Prostate gland (tissue), 2 donors: ENCODE data around the gene DLK1. TPM values are rescaled to one million over a fixed set of nuclear protein-coding genes. Genes with fewer than 3 reads are reported as not detected.

ENCODE experiments used
- DNase-seq: peaks from one replicate; pipeline ENCODE4 v3.0.0-alpha.2; 2019; ENCODE audit warnings: low spot score
- H3K27ac ChIP-seq, 2 donors: fragments of 200-600 bp; sonication (generic); 2 replicates each; pipeline ENCODE4 v1.5.1; 2017 to 2019
- H3K27me3 ChIP-seq: fragments of 200-600 bp; sonication (generic); replicated peaks from 2 replicates; pipeline ENCODE4 v1.5.1; 2019; ENCODE audit not compliant: insufficient read depth
- H3K36me3 ChIP-seq, 2 donors: fragments of 200-600 bp; sonication (generic); 1 replicate in 1 of 2; 2 replicates in 1 of 2; pipeline versions ENCODE4 v1.5.1 to v1.8.1; 2017 to 2019
- H3K4me1 ChIP-seq: fragments of 200-600 bp; sonication (generic); replicated peaks from 2 replicates; pipeline ENCODE4 v1.5.1; 2019
- H3K4me3 ChIP-seq, 2 donors: fragments of 200-600 bp; sonication (generic); 2 replicates each; pipeline ENCODE4 v1.5.1; 2017 to 2019
- H3K9me3 ChIP-seq: fragments of 200-600 bp; sonication (generic); 2 replicates; pipeline ENCODE4 v1.5.1; 2017
- CTCF ChIP-seq, 4 experiments: fragments of 200-600 bp in 2 of 4; fragments of 450-650 bp in 2 of 4; sonication (generic) in 2 of 4; IDR thresholded peaks; 1 replicate in 3 of 4; 2 replicates in 1 of 4; pipeline ENCODE4 v1.5.1; 2016 to 2019; ENCODE audit warnings: antibody characterized with exemption in 4 of 4, mild to moderate bottlenecking in 2 of 4, moderate library complexity in 2 of 4
- POLR2A ChIP-seq: fragments of 450-650 bp; IDR thresholded peaks from one replicate; pipeline ENCODE4 v1.6.1; 2016; ENCODE audit warnings: antibody characterized with exemption, mild to moderate bottlenecking
- POLR2AphosphoS5 ChIP-seq: sonication (generic); formaldehyde crosslinking; IDR thresholded peaks from one replicate; pipeline ENCODE4 v1.6.1; 2017; ENCODE audit warnings: antibody characterized with exemption
- WGBS: methylation state at CpG from one replicate; pipeline ENCODE4 v1.1.5; 2018; 5-methylcytosine and 5-hydroxymethylcytosine counted together
- intact Hi-C: fragments of 100-400 bp; cut with DNase I; formaldehyde crosslinking; loops from one replicate; pipeline ENCODE4 v1.14.2; 2022
- total RNA-seq, 2 donors: library from RNA; depleted of rRNA; stranded (reverse); fragments of >200 nt; gene quantifications; one replicate each; pipeline ENCODE4 v1.1.0, GENCODE V29; 2016

DLK1 gene
- total RNA-seq, 2 donors from 2014 or later = 0.14 to 100.0 TPM

- intact Hi-C loops = no loop called here
- no peak overlapping the region for H3K27ac ChIP-seq
- TF ChIP-seq CTCF (IDR thresholded peaks at IDR 0.05) (no peak), POLR2AphosphoS5 (no peak), POLR2A (no peak)
- WGBS = 88% methylated on average over 2 of the region's 2 CpGs
- no peak overlapping the region for H3K4me3 ChIP-seq
- DNase-seq = no peak
- H3K36me3 ChIP-seq = no peaks in the 10 kb centered on the region
- no peaks in the 10 kb centered on the region for H3K4me1 ChIP-seq
- H3K27me3 ChIP-seq = no peaks in the 10 kb centered on the region
- no peaks in the 10 kb centered on the region for H3K9me3 ChIP-seq
Measured at GRCh38 chr14:100765296-100765695, 38.6 kb downstream of the DLK1 start.

GRCh38 chr14:100765991-100766390, 39.3 kb downstream of the DLK1 start:
- H3K4me3 ChIP-seq = no peak overlapping the region
- no peak overlapping the region for H3K27ac ChIP-seq
- no peaks in the 10 kb centered on the region for H3K36me3 ChIP-seq
- intact Hi-C loops = no loop called here
- peaks cover 2% of the 10 kb centered on the region for H3K27me3 ChIP-seq
- TF ChIP-seq POLR2AphosphoS5 (no peak), POLR2A (no peak), CTCF (IDR thresholded peaks at IDR 0.05) (no peak)
- H3K4me1 ChIP-seq = no peaks in the 10 kb centered on the region
- 93% methylated on average over 7 of the region's 7 CpGs for WGBS
- DNase-seq = no peak
- no peaks in the 10 kb centered on the region for H3K9me3 ChIP-seq

GRCh38 chr14:100767003-100767787, 40.5 kb downstream of the DLK1 start:
- Histone ChIP-seq H3K9me3 (no peaks in the 10 kb centered on the region), H3K27me3 (peaks cover 2% of the 10 kb centered on the region), H3K4me1 (no peaks in the 10 kb centered on the region), H3K4me3 (no peak overlapping the region), H3K36me3 (no peaks in the 10 kb centered on the region), H3K27ac (no peak overlapping the region)
- WGBS = 87% methylated on average over 15 of the region's 15 CpGs
- DNase-seq = no peak
- TF ChIP-seq CTCF (IDR thresholded peaks at IDR 0.05) (no peak), POLR2A (no peak), POLR2AphosphoS5 (no peak)
- intact Hi-C loops = no loop called here

- TF ChIP-seq POLR2A (no peak), POLR2AphosphoS5 (no peak), CTCF (IDR thresholded peaks at IDR 0.05) (no peak)
- no peak for DNase-seq
- H3K27ac ChIP-seq = no peak overlapping the region
- H3K4me1 ChIP-seq = no peaks in the 10 kb centered on the region
- H3K9me3 ChIP-seq = no peaks in the 10 kb centered on the region
- peaks cover 2% of the 10 kb centered on the region for H3K27me3 ChIP-seq
- intact Hi-C loops = no loop called here
- 86% methylated on average over 14 of the region's 14 CpGs for WGBS
- no peak overlapping the region for H3K4me3 ChIP-seq
- no peaks in the 10 kb centered on the region for H3K36me3 ChIP-seq
Measured at GRCh38 chr14:100767788-100768536, 41.3 kb downstream of the DLK1 start.
